Vagina (tissue), 2 donors: Measurements from ENCODE around the gene MSL1. TPM values are rescaled to one million over a fixed set of nuclear protein-coding genes. Genes with fewer than 3 reads are reported as not detected.
A peak's percentile ranks its signal among the peaks of the same experiment; 100 is the strongest.

ENCODE experiments used
- DNase-seq, 2 donors: peaks; one replicate each; pipeline ENCODE4 v3.0.0-alpha.2; 2017; ENCODE audit errors: extremely low spot score in 2 of 2
- H3K27ac ChIP-seq: fragments of 200-600 bp; sonication (generic); one replicate; pipeline ENCODE4 v1.5.1; 2019
- H3K27me3 ChIP-seq: fragments of 200-600 bp; sonication (generic); one replicate; pipeline ENCODE4 v1.5.1; 2019
- H3K36me3 ChIP-seq, 2 donors: fragments of 200-600 bp; sonication (generic); one replicate each; pipeline ENCODE4 v1.5.1; 2017 to 2019
- H3K4me1 ChIP-seq: fragments of 200-600 bp; sonication (generic); one replicate; pipeline ENCODE4 v1.5.1; 2019
- H3K4me3 ChIP-seq, 2 donors: fragments of 200-600 bp; sonication (generic); 1 replicate in 1 of 2; 2 replicates in 1 of 2; pipeline ENCODE4 v1.5.1; 2016 to 2019
- H3K9me3 ChIP-seq: fragments of 200-600 bp; sonication (generic); one replicate; pipeline ENCODE4 v1.5.1; 2019
- POLR2A ChIP-seq, 2 donors: fragments of 450-650 bp; IDR thresholded peaks; one replicate each; pipeline ENCODE4 v1.6.1; 2017; ENCODE audit warnings: antibody characterized with exemption in 2 of 2, mild to moderate bottlenecking in 2 of 2, moderate library complexity in 2 of 2
- POLR2AphosphoS5 ChIP-seq, 2 donors: sonication (generic); formaldehyde crosslinking; IDR thresholded peaks; one replicate each; pipeline ENCODE4 v1.9.0; 2017; ENCODE audit warnings: antibody characterized with exemption in 2 of 2, mild to moderate bottlenecking in 2 of 2, low read depth in 1 of 2; ENCODE audit not compliant: insufficient read depth in 1 of 2
- intact Hi-C: fragments of 100-400 bp; cut with DNase I; formaldehyde crosslinking; loops from one replicate; pipeline ENCODE4 v1.15.1; 2023
- total RNA-seq: library from RNA; depleted of rRNA; stranded (reverse); fragments of >200 nt; gene quantifications from one replicate; pipeline ENCODE4 v1.2.3, GENCODE V29; 2016
- TF ChIP-seq, protein P1 (sequence below), 3 experiments: fragments of 450-650 bp in 2 of 3; fragments of 200-600 bp in 1 of 3; sonication (generic) in 1 of 3; IDR thresholded peaks; one replicate each; pipeline ENCODE4 v1.5.1; 2017 to 2019; ENCODE audit warnings: antibody characterized with exemption in 3 of 3, mild to moderate bottlenecking in 2 of 3, moderate library complexity in 2 of 3

MSL1 gene
- total RNA-seq, 1 donor from 2014 or later: 62.4 TPM

DNA sequence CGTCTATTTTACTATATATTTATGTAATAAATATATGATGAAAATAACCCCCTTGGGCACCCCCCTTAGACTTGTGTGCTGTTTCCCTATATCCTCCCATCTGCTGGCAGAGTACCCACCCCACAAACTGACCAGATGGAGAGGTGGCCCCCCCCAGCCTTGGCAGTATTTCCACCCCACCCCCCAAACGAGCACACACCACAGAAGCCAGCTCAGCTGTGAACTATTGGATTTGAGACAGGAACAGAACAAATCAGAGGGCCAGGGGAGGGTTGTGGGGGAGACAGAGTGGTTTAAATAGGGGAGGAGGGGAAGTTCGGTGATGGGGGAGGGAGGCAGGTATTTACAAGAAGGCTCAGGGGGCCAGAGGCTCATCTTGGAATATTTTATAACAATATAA is 29.2 kb upstream of the MSL1 start:
- H3K9me3 ChIP-seq: no peaks in the 10 kb centered on the region
- H3K4me3 ChIP-seq: no peak overlapping the region
- intact Hi-C loops: no loop called here
- no peaks in the 10 kb centered on the region for H3K27me3 ChIP-seq
- peaks cover 0 to 67% of the 10 kb centered on the region in 2 donors for H3K36me3 ChIP-seq
- TF ChIP-seq, protein P1, sequence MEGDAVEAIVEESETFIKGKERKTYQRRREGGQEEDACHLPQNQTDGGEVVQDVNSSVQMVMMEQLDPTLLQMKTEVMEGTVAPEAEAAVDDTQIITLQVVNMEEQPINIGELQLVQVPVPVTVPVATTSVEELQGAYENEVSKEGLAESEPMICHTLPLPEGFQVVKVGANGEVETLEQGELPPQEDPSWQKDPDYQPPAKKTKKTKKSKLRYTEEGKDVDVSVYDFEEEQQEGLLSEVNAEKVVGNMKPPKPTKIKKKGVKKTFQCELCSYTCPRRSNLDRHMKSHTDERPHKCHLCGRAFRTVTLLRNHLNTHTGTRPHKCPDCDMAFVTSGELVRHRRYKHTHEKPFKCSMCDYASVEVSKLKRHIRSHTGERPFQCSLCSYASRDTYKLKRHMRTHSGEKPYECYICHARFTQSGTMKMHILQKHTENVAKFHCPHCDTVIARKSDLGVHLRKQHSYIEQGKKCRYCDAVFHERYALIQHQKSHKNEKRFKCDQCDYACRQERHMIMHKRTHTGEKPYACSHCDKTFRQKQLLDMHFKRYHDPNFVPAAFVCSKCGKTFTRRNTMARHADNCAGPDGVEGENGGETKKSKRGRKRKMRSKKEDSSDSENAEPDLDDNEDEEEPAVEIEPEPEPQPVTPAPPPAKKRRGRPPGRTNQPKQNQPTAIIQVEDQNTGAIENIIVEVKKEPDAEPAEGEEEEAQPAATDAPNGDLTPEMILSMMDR (IDR thresholded peaks at IDR 0.05): no peak
- TF ChIP-seq POLR2A (IDR thresholded peaks at IDR 0.05) (no peak), POLR2AphosphoS5 (IDR thresholded peaks at IDR 0.05; ENCODE audit: insufficient read depth in 1 of 2, low read depth in 1 of 2) (no peak)
- peaks cover 77% of the 10 kb centered on the region for H3K4me1 ChIP-seq
- H3K27ac ChIP-seq: peak overlapping the region; percentile 98
- peak in 1 of 2 donors; percentile 87 for DNase-seq

DNA sequence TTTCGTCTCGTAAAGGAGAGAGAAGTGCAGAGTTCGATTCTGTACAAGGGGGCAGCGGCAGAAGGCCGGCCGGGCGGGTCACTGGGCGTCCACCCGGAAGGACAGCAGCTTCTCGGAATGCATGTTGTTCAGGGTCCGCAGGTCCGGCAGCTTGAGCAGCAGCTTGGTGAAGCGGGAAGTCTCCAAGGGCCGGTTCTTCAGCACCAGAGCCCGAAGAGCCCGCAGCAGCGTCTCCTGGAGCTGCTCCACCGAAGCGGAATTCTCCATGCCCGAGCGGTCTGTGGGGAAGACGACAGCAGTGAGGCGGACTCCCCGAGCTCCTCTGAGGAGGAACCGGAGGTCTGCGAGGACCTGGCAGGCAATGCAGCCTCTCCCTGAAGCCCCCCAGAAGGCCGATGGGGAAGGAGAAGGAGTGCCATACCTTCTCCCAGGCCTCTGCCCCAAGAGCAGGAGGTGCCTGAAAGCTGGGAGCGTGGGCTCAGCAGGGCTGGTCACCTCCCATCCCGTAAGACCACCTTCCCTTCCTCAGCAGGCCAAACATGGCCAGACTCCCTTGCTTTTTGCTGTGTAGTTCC is 28.7 kb upstream of the MSL1 start:
- Histone ChIP-seq H3K27me3 (no peaks in the 10 kb centered on the region), H3K36me3 (peaks cover 0 to 62% of the 10 kb centered on the region in 2 donors), H3K27ac (peak overlapping the region; percentile 98), H3K4me3 (no peak overlapping the region), H3K4me1 (peaks cover 82% of the 10 kb centered on the region), H3K9me3 (no peaks in the 10 kb centered on the region)
- peak in 1 of 2 donors; percentile 86 for DNase-seq
- peak in 1 of 2 donors; percentile 27 for TF ChIP-seq POLR2AphosphoS5 (IDR thresholded peaks at IDR 0.05; ENCODE audit: insufficient read depth in 1 of 2, low read depth in 1 of 2)
- TF ChIP-seq, protein P1 (IDR thresholded peaks at IDR 0.05): no peak
- intact Hi-C loops: no loop called here

DNA sequence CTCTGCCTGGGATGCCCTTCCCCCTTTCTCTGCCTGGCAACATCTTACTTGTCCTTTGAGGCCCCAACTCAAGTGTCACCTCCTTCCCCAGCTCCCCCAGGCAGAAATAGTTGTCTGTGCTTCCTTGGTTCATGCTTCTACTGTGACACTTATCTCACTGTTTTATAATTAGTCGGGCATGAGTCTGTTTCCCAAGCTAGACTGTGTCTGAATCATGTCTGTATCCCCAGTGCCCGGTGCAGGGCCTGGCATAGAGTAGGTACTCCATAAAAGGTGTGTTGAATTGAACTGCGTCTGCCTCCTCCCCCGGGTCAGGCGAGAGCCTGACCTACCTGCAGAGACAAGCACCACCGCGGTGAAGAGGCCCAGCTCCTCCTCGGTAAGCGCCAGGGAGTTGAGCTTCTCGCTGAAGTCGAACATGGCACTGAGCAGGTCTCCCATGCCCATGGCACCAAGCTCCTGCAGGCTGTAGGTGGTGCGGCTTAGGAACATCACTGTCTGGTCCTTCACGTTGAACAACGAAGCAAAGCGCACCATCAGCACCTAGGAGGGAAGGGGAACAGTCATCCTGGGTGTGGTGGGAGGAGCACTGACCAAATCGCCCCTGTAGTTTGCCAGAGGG is 28.1 kb upstream of the MSL1 start:
- Histone ChIP-seq H3K27me3 (no peaks in the 10 kb centered on the region), H3K4me1 (peaks cover 88% of the 10 kb centered on the region), H3K9me3 (no peaks in the 10 kb centered on the region), H3K27ac (peak overlapping the region; percentile 98), H3K4me3 (no peak overlapping the region), H3K36me3 (peaks cover 0 to 56% of the 10 kb centered on the region in 2 donors)
- intact Hi-C loops: no loop called here
- peak in 1 of 2 donors; percentile 89 for DNase-seq
- TF ChIP-seq, protein P1 (IDR thresholded peaks at IDR 0.05): no peak
- no peak for TF ChIP-seq POLR2A (IDR thresholded peaks at IDR 0.05)
- no peak for TF ChIP-seq POLR2AphosphoS5 (IDR thresholded peaks at IDR 0.05; ENCODE audit: insufficient read depth in 1 of 2, low read depth in 1 of 2)

DNA sequence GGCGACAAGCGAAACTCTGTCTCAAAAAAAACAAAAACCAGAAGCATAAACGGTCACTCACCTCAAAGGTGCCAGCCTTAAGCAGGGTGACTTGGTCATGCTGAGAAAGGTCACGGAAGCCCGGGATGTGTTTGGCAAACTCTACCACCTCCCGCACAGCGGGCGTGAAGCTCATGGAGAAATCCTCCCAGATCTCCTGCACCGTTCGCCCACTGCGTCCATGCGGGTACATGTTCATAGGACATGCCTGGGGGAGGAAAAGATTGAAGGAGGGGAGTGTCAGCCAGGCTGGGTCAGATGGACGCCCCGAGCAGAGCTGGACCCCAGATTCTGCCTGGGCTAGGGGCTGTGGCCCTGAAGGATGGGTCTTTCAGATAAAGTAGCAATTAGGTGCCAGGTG is 26.9 kb upstream of the MSL1 start:
- H3K9me3 ChIP-seq: no peaks in the 10 kb centered on the region
- DNase-seq: peak in 1 of 2 donors; percentile 86
- H3K27ac ChIP-seq: peak overlapping the region; percentile 98
- no peak overlapping the region for H3K4me3 ChIP-seq
- intact Hi-C loops: no loop called here
- H3K36me3 ChIP-seq: peaks cover 0 to 47% of the 10 kb centered on the region in 2 donors
- H3K4me1 ChIP-seq: peaks cover 87% of the 10 kb centered on the region
- H3K27me3 ChIP-seq: no peaks in the 10 kb centered on the region
- TF ChIP-seq POLR2AphosphoS5 (IDR thresholded peaks at IDR 0.05; ENCODE audit: insufficient read depth in 1 of 2, low read depth in 1 of 2) (peak in 1 of 2 donors; percentile 40), POLR2A (IDR thresholded peaks at IDR 0.05) (no peak)

DNA sequence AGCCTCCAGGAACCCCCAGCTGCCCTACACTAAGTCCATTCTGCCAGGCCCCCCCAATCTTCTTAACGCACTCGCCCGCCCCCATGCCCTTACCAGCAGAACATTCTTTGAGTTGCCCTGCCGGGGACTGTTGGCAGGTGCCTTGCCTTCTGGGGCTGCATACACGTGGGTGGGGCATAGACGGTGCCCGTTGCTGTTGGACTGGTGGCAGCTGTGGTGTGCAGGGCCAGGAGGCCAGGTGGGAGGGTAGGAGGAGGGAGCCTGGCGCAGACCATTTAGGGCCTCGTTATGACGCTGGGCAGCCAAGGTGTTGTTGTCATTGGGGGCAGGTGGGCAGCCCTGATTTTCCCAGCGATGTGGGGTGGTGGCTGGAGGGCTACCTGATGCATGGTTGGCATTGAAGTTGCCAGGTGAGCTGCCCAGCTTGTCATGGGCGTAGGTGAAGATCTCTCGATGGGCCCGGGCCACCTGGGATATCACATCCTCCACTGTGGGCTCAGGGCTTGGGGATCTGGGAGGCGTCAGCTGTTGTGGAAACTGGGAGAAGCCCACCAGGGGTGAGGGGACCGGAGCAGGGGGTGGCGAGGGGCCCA is 26.3 kb upstream of the MSL1 start:
- intact Hi-C loops: no loop called here
- peak in 1 of 2 donors; percentile 91 for DNase-seq
- Histone ChIP-seq H3K36me3 (peaks cover 0 to 47% of the 10 kb centered on the region in 2 donors), H3K27me3 (no peaks in the 10 kb centered on the region), H3K4me3 (no peak overlapping the region), H3K27ac (peak overlapping the region; percentile 98), H3K9me3 (no peaks in the 10 kb centered on the region), H3K4me1 (peaks cover 82% of the 10 kb centered on the region)
- TF ChIP-seq POLR2AphosphoS5 (IDR thresholded peaks at IDR 0.05; ENCODE audit: insufficient read depth in 1 of 2, low read depth in 1 of 2) (no peak), POLR2A (IDR thresholded peaks at IDR 0.05) (no peak)
- TF ChIP-seq, protein P1 (IDR thresholded peaks at IDR 0.05): no peak
